BLaER1 (cell line): ENCODE measurements around the gene HTT.
A peak's percentile ranks its signal among the peaks of the same experiment; 100 is the strongest.

Experiments
- H3K27ac ChIP-seq: shearing (Covaris generic); formaldehyde crosslinking; 2 replicates; pipeline ENCODE4 v1.8.1; 2022
- H3K27me3 ChIP-seq: shearing (Covaris generic); formaldehyde crosslinking; 2 replicates; pipeline ENCODE4 v1.8.1; 2022
- H3K36me3 ChIP-seq: shearing (Covaris generic); formaldehyde crosslinking; 2 replicates; pipeline ENCODE4 v1.8.1; 2022
- H3K4me1 ChIP-seq: shearing (Covaris generic); formaldehyde crosslinking; 2 replicates; pipeline ENCODE4 v1.8.1; 2022
- H3K4me2 ChIP-seq: shearing (Covaris generic); formaldehyde crosslinking; 2 replicates; pipeline ENCODE4 v1.8.1; 2022
- H3K4me3 ChIP-seq: shearing (Covaris generic); formaldehyde crosslinking; 2 replicates; pipeline ENCODE4 v1.8.1; 2022
- H3K9ac ChIP-seq: shearing (Covaris generic); formaldehyde crosslinking; 2 replicates; pipeline ENCODE4 v1.8.1; 2022
- H3K9me3 ChIP-seq: shearing (Covaris generic); formaldehyde crosslinking; 2 replicates; pipeline ENCODE4 v1.8.1; 2022
- H4K20me1 ChIP-seq: shearing (Covaris generic); formaldehyde crosslinking; 2 replicates; pipeline ENCODE4 v1.8.1; 2022
- Cebpa-rat ChIP-seq: shearing (Covaris generic); IDR thresholded peaks from 2 replicates; pipeline ENCODE4 v1.8.1; 2022

The HTT gene

GRCh38 chr4:3227878-3228675, 153.6 kb downstream of the HTT start:
- Histone ChIP-seq H3K27me3 (no peaks in the 10 kb centered on the region), H4K20me1 (no peaks in the 10 kb centered on the region), H3K4me1 (no peaks in the 10 kb centered on the region), H3K9me3 (no peaks in the 10 kb centered on the region), H3K4me3 (no peak overlapping the region), H3K4me2 (no peak overlapping the region), H3K27ac (no peak overlapping the region), H3K36me3 (peaks cover 94% of the 10 kb centered on the region), H3K9ac (no peak overlapping the region)
- no peak for TF ChIP-seq Cebpa-rat

DNA sequence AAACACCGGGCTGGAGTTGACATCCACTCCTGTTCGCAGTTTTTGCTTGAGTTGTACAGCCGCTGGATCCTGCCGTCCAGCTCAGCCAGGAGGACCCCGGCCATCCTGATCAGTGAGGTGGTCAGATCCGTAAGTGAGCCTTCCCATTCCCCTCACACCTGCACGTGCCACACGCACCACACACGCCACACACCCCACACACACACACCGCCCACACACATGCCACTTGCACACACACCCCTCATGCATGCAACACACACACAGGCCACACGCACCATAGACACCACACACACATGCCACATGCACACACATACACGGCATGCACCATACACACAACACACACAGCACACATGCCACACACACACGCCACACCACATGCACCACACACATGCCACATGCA, 154.4 kb downstream of the HTT start:
- TF ChIP-seq Cebpa-rat = no peak
- Histone ChIP-seq H3K36me3 (peaks cover 94% of the 10 kb centered on the region), H3K4me3 (no peak overlapping the region)

GRCh38 chr4:3229328-3229727, 154.8 kb downstream of the HTT start:
- H3K4me1 ChIP-seq = no peaks in the 10 kb centered on the region
- H3K9ac ChIP-seq = no peak overlapping the region
- H3K27me3 ChIP-seq = no peaks in the 10 kb centered on the region
- H3K9me3 ChIP-seq = no peaks in the 10 kb centered on the region
- TF ChIP-seq Cebpa-rat = no peak
- H3K4me3 ChIP-seq = no peak overlapping the region
- no peak overlapping the region for H3K27ac ChIP-seq
- H3K4me2 ChIP-seq = no peak overlapping the region
- peaks cover 94% of the 10 kb centered on the region for H3K36me3 ChIP-seq
- no peaks in the 10 kb centered on the region for H4K20me1 ChIP-seq

More for the DNA sequence above, 154.4 kb downstream of the HTT start:
- H3K9me3 ChIP-seq = no peaks in the 10 kb centered on the region
- H3K4me2 ChIP-seq = no peak overlapping the region
- no peaks in the 10 kb centered on the region for H3K27me3 ChIP-seq
- H3K9ac ChIP-seq = no peak overlapping the region
- H3K27ac ChIP-seq = no peak overlapping the region
- H3K4me1 ChIP-seq = no peaks in the 10 kb centered on the region
- H4K20me1 ChIP-seq = no peaks in the 10 kb centered on the region

- Histone ChIP-seq H4K20me1 (no peaks in the 10 kb centered on the region), H3K4me3 (no peak overlapping the region), H3K4me1 (no peaks in the 10 kb centered on the region), H3K27ac (no peak overlapping the region), H3K4me2 (no peak overlapping the region), H3K9ac (no peak overlapping the region), H3K36me3 (peaks cover 94% of the 10 kb centered on the region), H3K27me3 (no peaks in the 10 kb centered on the region), H3K9me3 (no peaks in the 10 kb centered on the region)
- TF ChIP-seq Cebpa-rat = no peak
Measured at GRCh38 chr4:3229964-3230363, 155.5 kb downstream of the HTT start.

- no peak overlapping the region for H3K27ac ChIP-seq
- no peak overlapping the region for H3K9ac ChIP-seq
- no peaks in the 10 kb centered on the region for H3K27me3 ChIP-seq
- no peak overlapping the region for H3K4me2 ChIP-seq
- H3K36me3 ChIP-seq = peaks cover 93% of the 10 kb centered on the region
- peaks cover 5% of the 10 kb centered on the region for H3K4me1 ChIP-seq
- no peak for TF ChIP-seq Cebpa-rat
- H4K20me1 ChIP-seq = no peaks in the 10 kb centered on the region
- H3K9me3 ChIP-seq = no peaks in the 10 kb centered on the region
- H3K4me3 ChIP-seq = no peak overlapping the region
Measured at GRCh38 chr4:3231471-3231870, 157.0 kb downstream of the HTT start.

DNA sequence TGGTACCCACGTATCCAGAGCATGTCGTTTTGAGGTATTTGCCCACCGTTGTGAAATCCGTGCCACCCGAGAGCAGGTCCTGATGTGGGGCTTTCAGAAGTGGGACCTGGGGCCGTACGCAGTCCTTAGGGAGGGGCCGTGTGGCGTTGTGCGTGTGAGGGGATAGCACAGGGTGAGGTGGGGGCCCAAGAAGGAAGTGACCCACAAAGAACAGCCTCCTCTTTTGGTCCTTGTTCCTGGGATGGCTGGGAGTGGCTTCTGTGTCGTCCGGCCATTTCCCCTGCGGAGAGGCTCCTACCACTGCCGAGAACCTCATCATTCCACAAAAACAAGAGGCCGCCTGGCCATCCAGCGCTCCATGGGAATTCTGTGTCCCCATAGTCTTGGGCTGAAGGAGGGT, 157.5 kb downstream of the HTT start:
- peaks cover 88% of the 10 kb centered on the region for H3K36me3 ChIP-seq
- no peak overlapping the region for H3K4me3 ChIP-seq
- H3K9me3 ChIP-seq = no peaks in the 10 kb centered on the region
- TF ChIP-seq Cebpa-rat = no peak
- H3K4me1 ChIP-seq = peaks cover 10% of the 10 kb centered on the region
- H3K9ac ChIP-seq = no peak overlapping the region
- no peaks in the 10 kb centered on the region for H4K20me1 ChIP-seq
- no peaks in the 10 kb centered on the region for H3K27me3 ChIP-seq
- no peak overlapping the region for H3K27ac ChIP-seq
- H3K4me2 ChIP-seq = no peak overlapping the region

GRCh38 chr4:3232871-3233271, 158.4 kb downstream of the HTT start:
- 0 out of 2 replicates have a peak overlapping the region, but pooled peaks have one; percentile 4 for H3K27ac ChIP-seq
- H3K9me3 ChIP-seq = no peaks in the 10 kb centered on the region
- H3K36me3 ChIP-seq = peaks cover 85% of the 10 kb centered on the region
- H3K9ac ChIP-seq = no peak overlapping the region
- H3K4me3 ChIP-seq = no peak overlapping the region
- H3K4me1 ChIP-seq = peaks cover 19% of the 10 kb centered on the region
- H3K4me2 ChIP-seq = no peak overlapping the region
- no peak for TF ChIP-seq Cebpa-rat
- H3K27me3 ChIP-seq = no peaks in the 10 kb centered on the region
- H4K20me1 ChIP-seq = no peaks in the 10 kb centered on the region

- H3K4me1 ChIP-seq = peaks cover 26% of the 10 kb centered on the region
- no peaks in the 10 kb centered on the region for H3K9me3 ChIP-seq
- no peaks in the 10 kb centered on the region for H4K20me1 ChIP-seq
- 0 out of 2 replicates have a peak overlapping the region, but pooled peaks have one; percentile 13 for H3K27ac ChIP-seq
- no peak overlapping the region for H3K4me3 ChIP-seq
- no peaks in the 10 kb centered on the region for H3K27me3 ChIP-seq
- no peak overlapping the region for H3K4me2 ChIP-seq
- TF ChIP-seq Cebpa-rat = no peak
- H3K9ac ChIP-seq = no peak overlapping the region; the same call in 1 of the 2 replicates
- peaks cover 79% of the 10 kb centered on the region for H3K36me3 ChIP-seq
Measured at GRCh38 chr4:3233391-3234071, 159.1 kb downstream of the HTT start.

DNA sequence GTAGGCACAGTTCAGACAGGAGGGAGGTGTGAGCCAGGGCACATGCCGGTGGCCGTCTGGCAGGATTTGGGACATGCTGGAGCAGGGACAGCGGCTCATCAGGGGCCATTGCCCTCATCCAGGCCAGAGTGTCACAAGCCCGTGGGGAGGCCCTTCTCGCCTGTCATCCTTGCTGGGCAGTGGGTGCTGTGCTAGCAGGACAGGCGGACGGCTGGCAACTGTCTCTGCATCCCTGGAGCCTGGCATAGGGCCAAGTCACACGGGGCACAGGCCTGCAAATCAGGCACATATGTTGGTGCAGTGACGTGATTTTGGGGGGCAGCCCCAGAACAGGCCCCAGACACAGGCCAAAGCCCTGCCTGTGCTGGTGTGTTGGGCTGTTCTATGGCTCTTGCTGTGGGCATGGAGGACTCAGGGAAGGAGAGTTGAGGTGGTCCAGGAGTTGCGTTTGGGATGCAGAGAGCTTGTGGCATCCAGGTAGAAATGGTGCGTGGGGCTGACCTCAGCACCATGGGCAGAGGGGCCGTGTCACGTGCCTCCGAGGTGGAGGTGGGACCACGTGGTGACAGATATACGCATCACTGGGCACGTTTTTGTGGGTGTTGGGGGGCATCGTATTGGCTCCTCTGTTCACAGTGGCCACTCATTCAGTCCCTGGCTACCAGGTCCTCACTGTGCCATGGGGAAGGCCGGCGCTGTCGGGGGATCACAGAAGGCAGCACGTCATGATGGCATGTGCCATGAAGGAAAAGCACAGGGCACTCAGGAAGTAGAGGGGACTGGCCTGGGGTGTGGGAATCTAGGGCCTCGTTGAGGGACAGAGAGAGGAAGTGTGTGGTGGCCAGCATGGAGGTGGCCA, 159.9 kb downstream of the HTT start:
- TF ChIP-seq Cebpa-rat = no peak
- no peaks in the 10 kb centered on the region for H4K20me1 ChIP-seq
- no peak overlapping the region for H3K4me2 ChIP-seq
- H3K27ac ChIP-seq = peak overlapping the region; percentile 13; the same call in 1 of the 2 replicates
- H3K27me3 ChIP-seq = no peaks in the 10 kb centered on the region
- H3K36me3 ChIP-seq = peaks cover 70% of the 10 kb centered on the region
- peaks cover 34% of the 10 kb centered on the region for H3K4me1 ChIP-seq
- no peak overlapping the region for H3K4me3 ChIP-seq
- no peak overlapping the region for H3K9ac ChIP-seq
- no peaks in the 10 kb centered on the region for H3K9me3 ChIP-seq
